H1 (cell line): ENCODE results near the gene LSG1. TPM values are rescaled to one million over a fixed set of nuclear protein-coding genes. Genes with fewer than 3 reads are reported as not detected.

ENCODE experiments used
- CTCF ChIA-PET: fragments of 300-600 bp; sonication (Branson Sonifier 250); formaldehyde crosslinking; loops from one replicate; lab custom pipeline; 2021; ENCODE audit not compliant: partially characterized antibody; lab: Charles Lee
- POLR2A ChIA-PET: fragments of 300-600 bp; sonication (Branson Sonifier 250); formaldehyde crosslinking; loops from one replicate; lab custom pipeline; 2021; ENCODE audit warnings: inconsistent platforms; ENCODE audit not compliant: partially characterized antibody; lab: Charles Lee
- DNase-seq, 2 experiments: peaks; one replicate each; pipeline versions ENCODE4 v3.0.0 to v3.0.0-alpha.2; 2010 to 2022; ENCODE audit warnings: low spot score in 2 of 2, low read depth in 1 of 2, mixed read lengths in 1 of 2
- FAIRE-seq: peaks from 2 replicates; lab custom pipeline; 2011; peaks lifted over from hg19 to GRCh38; lab: Jason Lieb, UNC
- H2AFZ ChIP-seq: 2 replicates; pipeline ENCODE4 v1.8.1; 2012; ENCODE audit warnings: low read length, inconsistent platforms
- H2AK5ac ChIP-seq: 2 replicates; pipeline ENCODE4 v1.6.1; 2013; ENCODE audit warnings: low read depth, low read length
- H2BK120ac ChIP-seq: replicated peaks from 2 replicates; pipeline ENCODE3; 2013; ENCODE audit warnings: low read depth, low read length, inconsistent platforms
- H2BK12ac ChIP-seq: 2 replicates; pipeline ENCODE4 v1.6.1; 2013; ENCODE audit warnings: low read depth, low read length
- H2BK15ac ChIP-seq: 2 replicates; pipeline ENCODE4 v1.6.1; 2013; ENCODE audit warnings: low read length
- H2BK20ac ChIP-seq: 2 replicates; pipeline ENCODE4 v1.6.1; 2013; ENCODE audit warnings: low read length
- H2BK5ac ChIP-seq: 2 replicates; pipeline ENCODE4 v1.6.1; 2013; ENCODE audit warnings: low read depth, low read length
- H3K14ac ChIP-seq: 2 replicates; pipeline ENCODE4 v1.6.1; 2013; ENCODE audit warnings: inconsistent platforms; ENCODE audit not compliant: insufficient read length
- H3K18ac ChIP-seq: 2 replicates; pipeline ENCODE4 v1.6.1; 2013; ENCODE audit warnings: low read length; ENCODE audit errors: extremely low read depth
- H3K23ac ChIP-seq: 2 replicates; pipeline ENCODE4 v1.6.1; 2013; ENCODE audit warnings: inconsistent platforms; ENCODE audit not compliant: insufficient read length
- H3K23me2 ChIP-seq: 2 replicates; pipeline ENCODE4 v1.6.1; 2013; ENCODE audit warnings: low read depth, low read length
- H3K27ac ChIP-seq: 2 replicates; pipeline ENCODE4 v1.6.1; 2011; ENCODE audit warnings: low read depth, low read length, inconsistent platforms
- H3K27me3 ChIP-seq, 4 experiments: replicated peaks in 1 of 4; 1 replicate in 1 of 4; 2 replicates in 3 of 4; pipeline versions ENCODE4 v1.6.1 to v1.8.1; 2011 to 2013; ENCODE audit warnings: low read length in 3 of 4, mild to moderate bottlenecking in 3 of 4, inconsistent platforms in 2 of 4, mixed read lengths in 2 of 4, moderate library complexity in 1 of 4; ENCODE audit not compliant: control insufficient read depth in 3 of 4, insufficient read depth in 3 of 4; ENCODE audit errors: extremely low read depth in 1 of 4
- H3K36me3 ChIP-seq, 4 experiments: 2 replicates each; pipeline versions ENCODE4 v1.6.1 to v1.8.1; 2011 to 2013; ENCODE audit warnings: mild to moderate bottlenecking in 4 of 4, low read length in 3 of 4, moderate library complexity in 2 of 4, control low read depth in 1 of 4, inconsistent platforms in 1 of 4; ENCODE audit not compliant: insufficient read depth in 4 of 4, control insufficient read depth in 2 of 4
- H3K4ac ChIP-seq: replicated peaks from 2 replicates; pipeline ENCODE3; 2013; ENCODE audit warnings: low read length, low read depth, mixed read lengths, inconsistent platforms; ENCODE audit not compliant: insufficient read length
- H3K4me1 ChIP-seq, 4 experiments: replicated peaks in 1 of 4; 1 replicate in 1 of 4; 2 replicates in 3 of 4; pipeline versions ENCODE4 v1.6.1 to v1.8.1; 2011 to 2013; ENCODE audit warnings: low read length in 3 of 4, inconsistent platforms in 2 of 4, mixed read lengths in 1 of 4; ENCODE audit not compliant: insufficient read depth in 4 of 4, control insufficient read depth in 3 of 4
- H3K4me2 ChIP-seq, 2 experiments: 2 replicates each; pipeline versions ENCODE4 v1.6.1 to v1.8.1; 2011 to 2013; ENCODE audit warnings: low read depth in 2 of 2, low read length in 2 of 2, control low read depth in 1 of 2, inconsistent platforms in 1 of 2, mild to moderate bottlenecking in 1 of 2; ENCODE audit not compliant: insufficient read depth in 1 of 2
- H3K4me3 ChIP-seq, 4 experiments: fragments of 200-600, 300-600 bp in 1 of 4; sonication (generic), shearing (Covaris generic), sonication (Bioruptor Twin) in 1 of 4; 2 replicates each; pipeline versions ENCODE4 v1.5.1 to v1.8.1; 2011 to 2016; ENCODE audit warnings: low read length in 4 of 4, low read depth in 3 of 4, control low read depth in 2 of 4, inconsistent platforms in 2 of 4, mild to moderate bottlenecking in 2 of 4, mixed read lengths in 1 of 4, moderate library complexity in 1 of 4; ENCODE audit not compliant: insufficient read depth in 2 of 4; ENCODE audit errors: extremely low read depth in 1 of 4
- H3K56ac ChIP-seq: replicated peaks from 2 replicates; pipeline ENCODE3; 2013; ENCODE audit warnings: low read depth, mild to moderate bottlenecking, mixed read lengths, low read length, inconsistent platforms; ENCODE audit not compliant: insufficient read length
- H3K79me1 ChIP-seq: 2 replicates; pipeline ENCODE4 v1.6.1; 2013; ENCODE audit warnings: low read depth, low read length, control low read depth
- H3K79me2 ChIP-seq, 2 experiments: 2 replicates each; pipeline versions ENCODE4 v1.6.1 to v1.8.1; 2012 to 2013; ENCODE audit warnings: low read length in 2 of 2, mild to moderate bottlenecking in 2 of 2, inconsistent platforms in 1 of 2; ENCODE audit not compliant: insufficient read depth in 2 of 2, control insufficient read depth in 1 of 2
- H3K9ac ChIP-seq, 4 experiments: replicated peaks in 1 of 4; 1 replicate in 1 of 4; 2 replicates in 3 of 4; pipeline versions ENCODE4 v1.6.1 to v1.8.1; 2011 to 2013; ENCODE audit warnings: low read depth in 3 of 4, low read length in 3 of 4, control low read depth in 2 of 4, mild to moderate bottlenecking in 2 of 4, moderate library complexity in 2 of 4, inconsistent platforms in 1 of 4; ENCODE audit errors: extremely low read depth in 1 of 4
- H3K9me3 ChIP-seq, 2 experiments: 2 replicates each; pipeline versions ENCODE4 v1.6.1 to v1.8.1; 2012 to 2013; ENCODE audit warnings: mild to moderate bottlenecking in 2 of 2, moderate library complexity in 2 of 2, control low read depth in 1 of 2, inconsistent platforms in 1 of 2, low read depth in 1 of 2, low read length in 1 of 2, mixed read lengths in 1 of 2; ENCODE audit not compliant: insufficient read depth in 2 of 2
- H4K20me1 ChIP-seq, 2 experiments: replicated peaks in 1 of 2; 2 replicates each; pipeline versions ENCODE3 to v1.8.1; 2011 to 2013; ENCODE audit warnings: inconsistent platforms in 2 of 2, low read length in 2 of 2, mild to moderate bottlenecking in 1 of 2; ENCODE audit not compliant: insufficient read depth in 2 of 2, control insufficient read depth in 1 of 2
- H4K5ac ChIP-seq: 2 replicates; pipeline ENCODE4 v1.6.1; 2013; ENCODE audit warnings: low read length, low read depth, mixed read lengths, inconsistent platforms; ENCODE audit not compliant: insufficient read length
- H4K8ac ChIP-seq: 2 replicates; pipeline ENCODE4 v1.8.0; 2013; ENCODE audit warnings: mild to moderate bottlenecking, moderate library complexity, low read length, inconsistent platforms; ENCODE audit not compliant: insufficient read depth; ENCODE audit errors: extremely low read depth
- H4K91ac ChIP-seq: replicated peaks from 2 replicates; pipeline ENCODE3; 2013; ENCODE audit warnings: low read length, mixed read lengths, inconsistent platforms; ENCODE audit not compliant: insufficient read length
- ASH2L ChIP-seq: fragments of 200-600, 300-600 bp; sonication (generic); IDR thresholded peaks from one replicate; pipeline ENCODE4 v1.7.1; 2017; ENCODE audit warnings: low read length
- CHD1 ChIP-seq: IDR thresholded peaks from 2 replicates; pipeline ENCODE4 v1.6.1; 2012; ENCODE audit warnings: low read depth, low read length, improper control_type of control experiment
- EP300 ChIP-seq, 2 experiments: IDR thresholded peaks; 1 replicate in 1 of 2; 2 replicates in 1 of 2; pipeline ENCODE4 v1.6.1; 2011 to 2012; ENCODE audit warnings: low read depth in 2 of 2, low read length in 2 of 2, mild to moderate bottlenecking in 2 of 2, borderline replicate concordance in 1 of 2, inconsistent platforms in 1 of 2, moderate library complexity in 1 of 2
- GTF2F1 ChIP-seq: IDR thresholded peaks from 2 replicates; pipeline ENCODE4 v1.6.1; 2012; ENCODE audit warnings: low read depth, low read length, improper control_type of control experiment, borderline replicate concordance
- POU5F1 ChIP-seq: IDR thresholded peaks from 2 replicates; pipeline ENCODE4 v1.6.1; 2011; ENCODE audit warnings: low read depth, mild to moderate bottlenecking, low read length, moderate library complexity
- RXRA ChIP-seq: IDR thresholded peaks from 2 replicates; pipeline ENCODE4 v1.6.1; 2011; ENCODE audit warnings: low read depth, mild to moderate bottlenecking, low read length, moderate library complexity; ENCODE audit not compliant: insufficient read depth
- TAF1 ChIP-seq: IDR thresholded peaks from 2 replicates; pipeline ENCODE4 v1.6.1; 2011; ENCODE audit warnings: mild to moderate bottlenecking, low read depth, low read length
- USF2 ChIP-seq: IDR thresholded peaks from 2 replicates; pipeline ENCODE4 v1.6.1; 2011; ENCODE audit warnings: low read length, improper control_type of control experiment
- YY1 ChIP-seq: IDR thresholded peaks from 2 replicates; pipeline ENCODE4 v1.6.1; 2011; ENCODE audit warnings: low read depth, mild to moderate bottlenecking, low read length
- WGBS, 2 experiments: shearing (Covaris generic) in 1 of 2; methylation state at CpG; one replicate each; pipeline versions ENCODE4 v1.1.6 to v1.1.7; 2013 to 2015; ENCODE audit warnings: low lambda C conversion rate in 2 of 2, mixed read lengths in 2 of 2, inconsistent platforms in 1 of 2, low coverage in 1 of 2, missing lambda C conversion rate in 1 of 2; ENCODE audit not compliant: insufficient replicate concordance in 2 of 2, insufficient coverage in 1 of 2, insufficient read length in 1 of 2; ENCODE audit errors: extremely low coverage in 1 of 2, missing lambda C conversion rate in 1 of 2; 5-methylcytosine and 5-hydroxymethylcytosine counted together
- polyA plus RNA-seq, 7 experiments: library from polyadenylated mRNA; depleted of rRNA in 3 of 7; stranded (reverse) in 5 of 7; unstranded in 2 of 7; fragments of >200 nt in 5 of 7; fragments of 200-250 nt in 2 of 7; gene quantifications; 1 replicate in 5 of 7; 2 replicates in 1 of 7; 4 replicates in 1 of 7; pipeline versions ENCODE4 v1.2.1 to v1.2.3, GENCODE V29; 2011 to 2013; ENCODE audit warnings: missing spikeins in 2 of 7, mixed read lengths in 2 of 7
- total RNA-seq: library from RNA; stranded (reverse); fragmentation: NEBNext Ultra II Directional; extraction: Animal tissue kit (Norgen Biotek cat#: 25700); gene quantifications from 2 replicates; pipeline ENCODE4 v1.2.1, GENCODE V29; 2021

Gene LSG1
- total and polyA plus RNA-seq, 2 of the 8 experiments (the other 6 are each of a cell fraction or from before 2014, with no cell fraction given), result 23.7 to 47.6 TPM

- WGBS, 2 experiments, result 87% methylated on average over 10 of the region's 10 CpGs; no CpG with 5 or more reads in 1 of the 2 experiments
- H2BK15ac ChIP-seq, result no peak overlapping the region
- DNase-seq (no peak), FAIRE-seq (no peak)
- no peak overlapping the region for H3K56ac ChIP-seq
- no peaks in the 10 kb centered on the region for H3K4me1 ChIP-seq
- no peak overlapping the region for H4K8ac ChIP-seq
- H2BK20ac ChIP-seq, result no peak overlapping the region
- H3K9me3 ChIP-seq, result no peaks in the 10 kb centered on the region
- ChIA-PET POLR2A (interaction anchor here (1.3 to 1.7 kb wide), 2 partner anchors 9 to 56 kb away, joined by 3 to 5 read pairs; no protein-coding TSS in a partner anchor), CTCF (interaction anchor here (0.6 to 1.1 kb wide), 5 partner anchors 9 to 825 kb away, joined by 3 to 6 read pairs (median 4); no protein-coding TSS in a partner anchor)
- no peak overlapping the region for H3K4ac ChIP-seq
- H2BK12ac ChIP-seq, result no peak overlapping the region
- no peak overlapping the region for H3K23ac ChIP-seq
- no peak overlapping the region for H4K91ac ChIP-seq
- no peak overlapping the region for H3K9ac ChIP-seq
- no peaks in the 10 kb centered on the region for H3K79me2 ChIP-seq
- H4K20me1 ChIP-seq, result peaks cover 2% of the 10 kb centered on the region in 2 experiments
- H4K5ac ChIP-seq, result no peak overlapping the region
- H3K36me3 ChIP-seq, result peaks cover 7 to 32% (median 24%) of the 10 kb centered on the region in 4 experiments
- no peak overlapping the region for H3K27ac ChIP-seq
- no peaks in the 10 kb centered on the region for H3K27me3 ChIP-seq
- no peaks in the 10 kb centered on the region for H3K79me1 ChIP-seq
- no peak overlapping the region for H3K18ac ChIP-seq
- no peak overlapping the region for H2AK5ac ChIP-seq
- no peak overlapping the region for H2AFZ ChIP-seq
- H3K4me2 ChIP-seq, result no peak overlapping the region
- no peak overlapping the region for H2BK120ac ChIP-seq
- no peak overlapping the region for H3K14ac ChIP-seq
- H3K4me3 ChIP-seq, result no peak overlapping the region
- H3K23me2 ChIP-seq, result no peaks in the 10 kb centered on the region
- no peak for TF ChIP-seq RXRA
- TF ChIP-seq GTF2F1, result no peak
- TF ChIP-seq EP300 (IDR thresholded peaks at IDR 0.05; ENCODE audit: borderline replicate concordance in 1 of 2, low read depth in 2 of 2, low read length in 2 of 2), result no peak
- TF ChIP-seq USF2, result no peak
- TF ChIP-seq TAF1, result no peak
- no peak for TF ChIP-seq ASH2L
- TF ChIP-seq YY1, result no peak
- no peak for TF ChIP-seq CHD1
- no peak for TF ChIP-seq POU5F1
- TF ChIP-seq, all 59 proteins: peak for 0
- no peak overlapping the region for H2BK5ac ChIP-seq
These were observed 32.9 kb downstream of the LSG1 start for GRCh38 chr3:194638991-194639605.
